IMR-90 (cell line): ENCODE measurements around the gene NFE2L1. TPM values are rescaled to one million over a fixed set of nuclear protein-coding genes. Genes with fewer than 3 reads are reported as not detected.

ENCODE experiments used
- ATAC-seq: fragments of 200-7000 bp; cut with Tn5 transposase; 2 replicates; pipeline ENCODE4 v1.9.1; 2020; ENCODE audit warnings: low read depth, mild to moderate bottlenecking, moderate library complexity
- BruUV-seq: library from RNA; stranded (reverse); fragments of 400-500 nt; replicated peaks from 2 replicates; lab custom pipeline; 2021; lab: Mats Ljungman, UMichigan
- CTCF ChIA-PET: fragments of 300-600 bp; formaldehyde crosslinking; extraction: SDS; loops from one replicate; lab custom pipeline; 2021; ENCODE audit warnings: antibody characterized with exemption; lab: Yijun Ruan, JAX
- POLR2A ChIA-PET: fragments of 300-600 bp; sonication (Branson Sonifier 250); formaldehyde crosslinking; loops from one replicate; lab custom pipeline; 2022; ENCODE audit warnings: antibody characterized with exemption; ENCODE audit not compliant: unreplicated experiment; lab: Charles Lee
- DNase-seq: peaks from one replicate; pipeline ENCODE4 v3.0.0; 2013
- H2AFZ ChIP-seq: replicated peaks from 2 replicates; pipeline ENCODE3; 2013; ENCODE audit warnings: low read length, mild to moderate bottlenecking; ENCODE audit not compliant: poor library complexity
- H2AK5ac ChIP-seq: 2 replicates; pipeline ENCODE4 v1.6.1; 2013; ENCODE audit warnings: low read depth, low read length, inconsistent platforms
- H2AK9ac ChIP-seq: replicated peaks from 2 replicates; pipeline ENCODE3; 2013; ENCODE audit warnings: mild to moderate bottlenecking, low read depth, low read length, moderate library complexity; ENCODE audit not compliant: poor library complexity
- H2BK120ac ChIP-seq: 2 replicates; pipeline ENCODE4 v1.6.1; 2013; ENCODE audit warnings: low read depth, low read length, inconsistent platforms
- H2BK15ac ChIP-seq: 3 replicates; pipeline ENCODE4 v1.6.1; 2013; ENCODE audit warnings: low read depth, low read length, inconsistent platforms
- H2BK20ac ChIP-seq: 2 replicates; pipeline ENCODE4 v1.6.1; 2013; ENCODE audit warnings: low read depth, mild to moderate bottlenecking, inconsistent platforms, low read length, moderate library complexity
- H2BK5ac ChIP-seq: 2 replicates; pipeline ENCODE4 v1.6.1; 2013; ENCODE audit warnings: mild to moderate bottlenecking, low read depth, low read length, inconsistent platforms; ENCODE audit not compliant: poor library complexity, severe bottlenecking
- H3K14ac ChIP-seq: replicated peaks from 2 replicates; pipeline ENCODE4 v1.6.1; 2013; ENCODE audit warnings: low read depth, low read length, inconsistent platforms
- H3K18ac ChIP-seq: 2 replicates; pipeline ENCODE4 v1.6.1; 2013; ENCODE audit warnings: low read depth, low read length, control low read depth
- H3K23ac ChIP-seq: 2 replicates; pipeline ENCODE4 v1.6.1; 2013; ENCODE audit warnings: low read depth, low read length, inconsistent platforms
- H3K27ac ChIP-seq: 2 replicates; pipeline ENCODE4 v1.5.1; 2013; ENCODE audit warnings: mild to moderate bottlenecking, control low read depth, low read length; ENCODE audit not compliant: insufficient read depth
- H3K27me3 ChIP-seq: 2 replicates; pipeline ENCODE4 v1.6.1; 2013; ENCODE audit warnings: low read length; ENCODE audit not compliant: control insufficient read depth, insufficient read depth
- H3K36me3 ChIP-seq: 2 replicates; pipeline ENCODE4 v1.6.1; 2013; ENCODE audit warnings: low read length, mixed read lengths; ENCODE audit not compliant: control insufficient read depth, insufficient read depth
- H3K4ac ChIP-seq: 2 replicates; pipeline ENCODE4 v1.6.1; 2013; ENCODE audit warnings: low read depth, low read length, inconsistent platforms
- H3K4me1 ChIP-seq: 2 replicates; pipeline ENCODE4 v1.6.1; 2013; ENCODE audit warnings: low read length, mixed read lengths; ENCODE audit not compliant: control insufficient read depth, insufficient read depth
- H3K4me2 ChIP-seq: 2 replicates; pipeline ENCODE4 v1.6.1; 2013; ENCODE audit warnings: low read depth, mild to moderate bottlenecking, control low read depth, low read length, moderate library complexity
- H3K4me3 ChIP-seq: 2 replicates; pipeline ENCODE4 v1.5.1; 2013; ENCODE audit warnings: low read depth, mild to moderate bottlenecking, control low read depth, low read length, moderate library complexity; ENCODE audit not compliant: insufficient read depth
- H3K56ac ChIP-seq: 2 replicates; pipeline ENCODE4 v1.6.1; 2013; ENCODE audit warnings: low read length, inconsistent platforms; ENCODE audit not compliant: insufficient read depth; ENCODE audit errors: extremely low read depth
- H3K79me1 ChIP-seq, 2 experiments: 2 replicates each; pipeline ENCODE4 v1.6.1; 2013; ENCODE audit warnings: low read length in 2 of 2, inconsistent platforms in 1 of 2, low read depth in 1 of 2
- H3K9ac ChIP-seq: 2 replicates; pipeline ENCODE4 v1.6.1; 2013; ENCODE audit warnings: low read depth, low read length, control low read depth
- H3K9me1 ChIP-seq: 2 replicates; pipeline ENCODE4 v1.6.1; 2013; ENCODE audit warnings: low read length, inconsistent platforms; ENCODE audit not compliant: insufficient read depth
- H3K9me3 ChIP-seq: 2 replicates; pipeline ENCODE4 v1.6.1; 2013; ENCODE audit warnings: low read length; ENCODE audit not compliant: control insufficient read depth, insufficient read depth
- H4K20me1 ChIP-seq: 2 replicates; pipeline ENCODE4 v1.6.1; 2013; ENCODE audit warnings: low read length, inconsistent platforms; ENCODE audit not compliant: insufficient read depth
- H4K5ac ChIP-seq: 2 replicates; pipeline ENCODE4 v1.6.1; 2013; ENCODE audit warnings: mild to moderate bottlenecking, low read depth, low read length, control low read depth
- H4K8ac ChIP-seq, 2 experiments: 2 replicates each; pipeline ENCODE4 v1.6.1; 2013; ENCODE audit warnings: low read depth in 2 of 2, low read length in 2 of 2, control low read depth in 1 of 2, inconsistent platforms in 1 of 2
- H4K91ac ChIP-seq: 2 replicates; pipeline ENCODE4 v1.6.1; 2013; ENCODE audit warnings: low read depth, low read length, inconsistent platforms; ENCODE audit not compliant: insufficient read depth
- BHLHE40 ChIP-seq: fragments of 150-350 bp; IDR thresholded peaks from 2 replicates; pipeline ENCODE4 v1.6.1; 2016; ENCODE audit warnings: mild to moderate bottlenecking, low read depth, low read length
- CEBPB ChIP-seq: IDR thresholded peaks from 2 replicates; pipeline ENCODE4 v1.6.1; 2012; ENCODE audit warnings: low read depth, low read length, improper control_type of control experiment
- CHD1 ChIP-seq: IDR thresholded peaks from 2 replicates; pipeline ENCODE4 v1.6.1; 2012; ENCODE audit warnings: low read depth, low read length, improper control_type of control experiment
- CTCF ChIP-seq: conservative IDR thresholded peaks from 2 replicates; pipeline ENCODE4 v1.5.1; 2012; ENCODE audit warnings: mild to moderate bottlenecking, low read depth, low read length, improper control_type of control experiment
- ELK1 ChIP-seq: fragments of 150-350 bp; IDR thresholded peaks from 2 replicates; pipeline ENCODE4 v1.6.1; 2016; ENCODE audit warnings: low read depth, mild to moderate bottlenecking, low read length, moderate library complexity, borderline replicate concordance
- FOS ChIP-seq: fragments of 150-350 bp; IDR thresholded peaks from 2 replicates; pipeline ENCODE4 v1.6.1; 2016; ENCODE audit warnings: low read depth, low read length
- MAFK ChIP-seq: IDR thresholded peaks from 2 replicates; pipeline ENCODE4 v1.6.1; 2012; ENCODE audit warnings: low read depth, low read length, improper control_type of control experiment
- MAZ ChIP-seq: IDR thresholded peaks from 2 replicates; pipeline ENCODE4 v1.6.1; 2012; ENCODE audit warnings: low read depth, mild to moderate bottlenecking, low read length, improper control_type of control experiment, moderate library complexity, borderline replicate concordance
- MXI1 ChIP-seq: IDR thresholded peaks from 2 replicates; pipeline ENCODE4 v1.6.1; 2012; ENCODE audit warnings: low read depth, mild to moderate bottlenecking, low read length, moderate library complexity, borderline replicate concordance
- NFE2L2 ChIP-seq: fragments of 150-350 bp; IDR thresholded peaks from 2 replicates; pipeline ENCODE4 v1.6.1; 2016; ENCODE audit warnings: low read depth, mild to moderate bottlenecking, low read length
- POLR2A ChIP-seq: IDR thresholded peaks from 2 replicates; pipeline ENCODE4 v1.6.1; 2012; ENCODE audit warnings: mild to moderate bottlenecking, low read depth, low read length
- RAD21 ChIP-seq: IDR thresholded peaks from 2 replicates; pipeline ENCODE4 v1.6.1; 2012; ENCODE audit warnings: low read length, improper control_type of control experiment
- RCOR1 ChIP-seq: IDR thresholded peaks from 2 replicates; pipeline ENCODE4 v1.6.1; 2012; ENCODE audit warnings: mild to moderate bottlenecking, low read length, improper control_type of control experiment; ENCODE audit not compliant: insufficient replicate concordance
- RFX5 ChIP-seq: IDR thresholded peaks from 2 replicates; pipeline ENCODE4 v1.8.0; 2012; ENCODE audit warnings: low read depth, mild to moderate bottlenecking, low read length, moderate library complexity
- SMC3 ChIP-seq: fragments of 150-350 bp; IDR thresholded peaks from 2 replicates; pipeline ENCODE4 v1.6.1; 2016; ENCODE audit warnings: low read depth, mild to moderate bottlenecking, antibody characterized with exemption, low read length, moderate library complexity
- USF2 ChIP-seq: fragments of 150-350 bp; IDR thresholded peaks from 2 replicates; pipeline ENCODE4 v1.6.1; 2017; ENCODE audit warnings: mild to moderate bottlenecking, antibody characterized with exemption, low read length, low read depth
- WGBS, 2 experiments: methylation state at CpG; one replicate each; pipeline versions ENCODE4 v1.1.5 to v1.1.7; 2013; ENCODE audit warnings: missing lambda C conversion rate in 2 of 2; ENCODE audit not compliant: insufficient read length in 1 of 2; ENCODE audit errors: extremely low coverage in 2 of 2; 5-methylcytosine and 5-hydroxymethylcytosine counted together
- dilution Hi-C: fragments of 300-500 bp; cut with HindIII; formaldehyde crosslinking; loops from one replicate; pipeline ENCODE4 v1.14.3; 2018; ENCODE audit warnings: low sequenced_read_pairs; ENCODE audit not compliant: unreplicated experiment
- in situ Hi-C: fragments of 300-500 bp; cut with MboI; formaldehyde crosslinking; loops from 3 replicates; pipeline ENCODE4 v1.14.3; 2019; ENCODE audit warnings: low sequenced_read_pairs, inconsistent platforms, mixed read lengths
- intact Hi-C: fragments of 100-400 bp; cut with micrococcal nuclease; formaldehyde crosslinking; loops from 2 replicates; pipeline ENCODE4 v1.10.0; 2022
- polyA plus RNA-seq, 3 experiments: library from polyadenylated mRNA; depleted of rRNA; stranded (reverse); fragments of >200 nt; gene quantifications; 2 replicates each; pipeline ENCODE4 v1.2.3, GENCODE V29; 2012; ENCODE audit warnings: low replicate concordance in 1 of 3
- total RNA-seq: library from RNA; depleted of rRNA; stranded (reverse); fragments of >200 nt; gene quantifications from 2 replicates; pipeline ENCODE4 v1.2.3, GENCODE V29; 2012

Gene NFE2L1
- total and polyA plus RNA-seq, 2 of the 4 experiments (the other 2 are of a cell fraction), result 42.8 to 122 TPM

GRCh38 chr17:48071654-48072053, 23.5 kb downstream of the NFE2L1 start:
- in situ Hi-C loops (no loop called here), intact Hi-C loops (no loop called here), dilution Hi-C loops (no loop called here)
- H2AFZ ChIP-seq, result no peak overlapping the region
- H4K8ac ChIP-seq, result no peak overlapping the region
- no peak overlapping the region for H3K4me3 ChIP-seq
- no peak overlapping the region for H3K14ac ChIP-seq
- no TSS peak for BruUV-seq
- peaks cover 4% of the 10 kb centered on the region for H3K4me1 ChIP-seq
- H3K27me3 ChIP-seq, result no peaks in the 10 kb centered on the region
- DNase-seq, result peak; percentile 36
- H4K91ac ChIP-seq, result no peak overlapping the region
- H3K79me1 ChIP-seq, result peaks cover 34 to 38% of the 10 kb centered on the region in 2 experiments
- H2AK5ac ChIP-seq, result no peak overlapping the region
- no peak overlapping the region for H3K9ac ChIP-seq
- ChIA-PET CTCF (no interaction called here), POLR2A (interaction anchor here (0.6 kb wide), 1 partner anchor 94 kb away, joined by 5 read pairs; no protein-coding TSS in a partner anchor)
- no peak overlapping the region for H2BK20ac ChIP-seq
- no peak overlapping the region for H3K23ac ChIP-seq
- H3K9me1 ChIP-seq, result no peaks in the 10 kb centered on the region
- ATAC-seq, result no peak
- no peak overlapping the region for H2AK9ac ChIP-seq
- no peak overlapping the region for H4K5ac ChIP-seq
- no peak overlapping the region for H3K4ac ChIP-seq
- H2BK5ac ChIP-seq, result no peak overlapping the region
- no peak overlapping the region for H3K18ac ChIP-seq
- H3K36me3 ChIP-seq, result peaks cover 39% of the 10 kb centered on the region
- no peak overlapping the region for H2BK120ac ChIP-seq
- peaks cover 5% of the 10 kb centered on the region; the same call in 1 of the 2 replicates for H4K20me1 ChIP-seq
- H3K56ac ChIP-seq, result no peak overlapping the region
- TF ChIP-seq MAZ, result no peak
- no peak for TF ChIP-seq CEBPB
- no peak for TF ChIP-seq POLR2A
- no peak for TF ChIP-seq NFE2L2
- TF ChIP-seq RAD21, result no peak
- no peak for TF ChIP-seq ELK1
- TF ChIP-seq RFX5, result no peak
- no peak for TF ChIP-seq CTCF
- TF ChIP-seq MAFK, result no peak
- no peak for TF ChIP-seq CHD1
- no peak for TF ChIP-seq SMC3
- TF ChIP-seq FOS, result no peak
- TF ChIP-seq MXI1, result no peak
- TF ChIP-seq USF2, result no peak
- no peak for TF ChIP-seq BHLHE40
- no peak for TF ChIP-seq RCOR1
- H3K9me3 ChIP-seq, result no peaks in the 10 kb centered on the region
- no CpG with 5 or more reads among the region's 2 CpGs for WGBS, 2 experiments
- H3K4me2 ChIP-seq, result no peak overlapping the region
- no peak overlapping the region for H3K27ac ChIP-seq
- H2BK15ac ChIP-seq, result no peak overlapping the region
